DMS153 treated with DMSO at 0.1 percent for 48 hours (cell line): Measurements from ENCODE around the gene GRM4.
"Not testable (repeated sequence)": the region's sequence is repeated elsewhere in the genome, so short reads cannot be mapped to it uniquely, and the experiment has no call there.

Experiments
- DNase-seq: peaks from one replicate; lab custom pipeline; 2025; ENCODE audit not compliant: unreplicated experiment; lab: John Stamatoyannopoulos, UW

The GRM4 gene

GRCh38 chr6:34047913-34048867 is 97.7 kb downstream of the GRM4 start:
- no peak for DNase-seq

DNA sequence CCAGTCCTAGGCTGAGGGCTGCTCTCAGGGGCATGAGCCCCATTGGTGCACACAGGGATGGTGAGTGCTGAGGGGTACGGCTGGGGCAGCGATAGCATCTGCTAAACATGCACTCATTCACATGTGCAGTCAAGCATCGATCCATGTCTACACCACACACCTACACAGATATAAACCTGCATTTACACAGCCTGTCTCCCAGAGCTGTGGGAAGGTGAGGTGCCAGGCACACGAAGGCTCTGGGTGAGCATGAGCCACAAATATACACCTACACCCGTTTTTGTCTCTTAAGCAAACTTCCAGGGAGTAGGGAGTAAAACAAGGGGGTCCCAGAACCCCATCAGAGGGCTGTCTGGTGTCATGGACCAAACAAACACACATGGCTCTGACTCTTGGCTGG is 99.3 kb downstream of the GRM4 start:
- no peak for DNase-seq

DNA sequence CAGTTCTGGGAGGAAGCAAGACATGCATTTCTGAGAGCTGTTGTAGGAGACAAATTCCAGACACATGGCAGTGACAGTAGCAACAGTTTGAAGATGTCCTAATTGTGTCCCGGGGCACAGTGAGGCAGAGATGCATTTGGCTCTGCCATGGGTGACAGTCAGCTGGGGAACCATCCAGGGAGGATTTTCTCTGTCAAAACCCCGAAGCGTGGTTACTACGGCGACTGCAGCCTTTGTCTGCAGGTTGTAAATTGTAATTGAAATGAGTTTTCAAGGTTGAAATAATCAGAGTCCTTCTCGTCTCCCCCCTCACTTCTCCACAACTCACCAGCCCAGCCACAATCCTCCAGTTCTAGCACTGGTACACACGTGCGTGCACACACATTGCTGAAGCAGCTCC is 100.1 kb downstream of the GRM4 start:
- DNase-seq, result no peak

- no peak for DNase-seq
Measured at GRCh38 chr6:34044945-34045595, 100.8 kb downstream of the GRM4 start.

DNA sequence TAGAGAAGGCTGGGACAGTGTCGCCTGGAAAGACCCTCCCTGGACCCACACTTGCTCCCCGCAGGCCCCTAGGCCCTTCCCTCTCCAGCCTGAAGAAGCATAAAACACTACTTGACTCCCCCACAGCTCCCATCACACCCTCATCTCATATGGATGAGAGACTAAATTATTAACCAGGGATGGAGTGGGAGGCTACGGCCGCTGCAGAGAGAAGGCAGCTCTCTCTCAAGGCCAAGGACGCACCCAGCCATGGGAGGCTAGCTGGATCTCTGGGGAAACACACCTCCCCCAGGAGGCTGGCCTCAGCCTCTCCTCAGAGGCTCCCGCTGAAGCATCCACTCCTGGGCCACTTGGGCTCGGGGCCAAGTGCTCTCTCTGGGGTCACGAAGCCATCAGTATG is 102.5 kb downstream of the GRM4 start:
- no peak for DNase-seq

- DNase-seq, result not testable (repeated sequence)
Measured at GRCh38 chr6:34041998-34042397, 103.9 kb downstream of the GRM4 start.

DNA sequence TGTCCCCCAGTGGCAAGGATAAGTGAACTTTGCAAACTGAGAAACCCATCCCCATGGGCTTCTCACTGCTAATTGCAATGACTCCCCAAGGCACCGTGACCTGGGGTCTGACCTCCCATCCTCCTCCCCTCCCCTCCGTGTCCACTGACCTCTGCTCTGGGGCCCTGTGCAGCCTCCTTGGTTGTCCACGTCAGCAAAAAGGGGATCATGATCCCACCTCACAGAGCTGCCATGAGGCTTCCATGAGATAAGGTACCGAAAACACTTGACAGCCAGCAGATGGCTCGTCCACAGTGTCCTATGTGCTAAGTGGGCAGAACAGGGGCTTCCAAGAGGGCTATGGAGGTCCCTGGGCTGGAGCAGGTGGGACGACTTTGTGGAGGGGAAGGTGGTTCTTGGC is 104.5 kb downstream of the GRM4 start:
- no peak for DNase-seq

GRCh38 chr6:34039943-34040342 is 105.9 kb downstream of the GRM4 start:
- DNase-seq, result no peak

DNA sequence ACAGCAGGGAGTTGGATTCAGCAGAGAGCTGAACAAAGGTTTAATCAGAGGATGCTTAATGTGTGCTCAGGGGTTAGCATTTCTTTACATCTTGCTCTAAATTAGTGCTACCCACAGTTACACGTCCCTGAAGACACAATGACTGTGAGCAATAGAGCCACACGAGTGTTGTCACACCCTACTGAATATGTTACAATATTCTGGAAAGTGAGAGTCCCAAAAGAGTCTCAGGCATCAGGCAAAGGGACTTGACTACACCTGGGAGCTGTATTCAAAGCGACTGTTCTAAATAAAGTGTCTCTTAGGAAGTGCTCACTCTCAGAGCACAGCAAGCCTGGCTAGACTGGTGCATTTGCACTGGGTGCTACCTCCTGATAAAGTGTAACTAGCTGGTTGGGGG is 108.7 kb downstream of the GRM4 start:
- no peak for DNase-seq

DNA sequence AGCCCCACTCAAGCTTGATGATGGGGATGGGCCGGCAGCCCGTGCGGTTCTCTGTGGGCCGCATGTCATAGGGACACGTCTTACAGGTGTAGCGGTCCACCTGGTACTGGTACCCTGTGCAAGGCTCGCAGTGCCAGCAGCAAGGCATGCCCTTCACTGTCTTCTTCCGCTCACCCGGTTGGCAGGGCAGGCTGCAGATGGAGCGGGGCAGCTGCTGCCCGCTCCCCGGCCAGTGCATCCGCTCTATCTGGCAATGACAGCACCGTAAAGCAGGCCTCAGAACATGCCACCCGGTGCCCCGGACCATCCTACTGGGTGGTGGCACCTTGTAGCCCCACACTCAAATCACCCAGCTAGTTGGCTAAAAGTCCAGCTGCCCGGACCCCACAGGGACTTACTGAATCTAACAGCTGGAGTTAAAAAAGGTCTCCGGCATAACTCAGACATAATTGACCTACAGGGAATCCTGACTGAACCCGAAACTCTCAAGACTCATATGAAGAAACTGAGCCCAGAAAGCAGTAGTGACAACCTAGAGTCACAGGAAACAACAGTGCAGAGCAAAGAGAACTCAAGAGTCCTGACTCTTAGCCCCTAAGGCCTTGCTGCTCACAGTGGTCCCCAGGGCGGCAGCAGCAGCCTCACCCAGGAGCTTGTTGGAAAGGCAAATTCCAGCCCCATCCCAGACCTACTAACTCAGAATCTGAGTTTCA is 109.4 kb downstream of the GRM4 start:
- no peak for DNase-seq

GRCh38 chr6:34035704-34036356 is 110.1 kb downstream of the GRM4 start:
- DNase-seq, result no peak

DNA sequence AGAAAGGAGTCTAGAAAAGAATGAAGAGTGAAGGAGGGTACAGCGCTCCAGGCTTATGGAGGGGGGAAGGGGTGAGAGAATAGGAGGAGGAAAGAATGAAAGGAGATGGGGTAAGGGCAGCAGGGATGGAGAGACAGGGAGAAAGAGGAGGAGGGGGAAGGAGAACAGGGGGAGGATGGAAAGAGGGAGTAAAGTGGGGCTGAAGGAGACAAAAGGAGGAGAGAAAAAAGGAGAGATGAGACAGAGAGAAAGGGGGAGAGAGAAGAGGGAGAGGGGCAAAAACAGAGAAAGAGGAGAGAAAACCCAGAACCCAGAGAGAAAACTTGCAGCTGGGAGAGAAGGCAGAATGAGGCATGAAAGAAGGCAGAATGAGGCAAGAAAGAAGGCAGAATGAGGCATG is 110.7 kb downstream of the GRM4 start:
- no peak for DNase-seq

GRCh38 chr6:34032856-34033255 is 113.0 kb downstream of the GRM4 start:
- DNase-seq, result no peak

GRCh38 chr6:34031625-34032383 is 114.1 kb downstream of the GRM4 start:
- no peak for DNase-seq

DNA sequence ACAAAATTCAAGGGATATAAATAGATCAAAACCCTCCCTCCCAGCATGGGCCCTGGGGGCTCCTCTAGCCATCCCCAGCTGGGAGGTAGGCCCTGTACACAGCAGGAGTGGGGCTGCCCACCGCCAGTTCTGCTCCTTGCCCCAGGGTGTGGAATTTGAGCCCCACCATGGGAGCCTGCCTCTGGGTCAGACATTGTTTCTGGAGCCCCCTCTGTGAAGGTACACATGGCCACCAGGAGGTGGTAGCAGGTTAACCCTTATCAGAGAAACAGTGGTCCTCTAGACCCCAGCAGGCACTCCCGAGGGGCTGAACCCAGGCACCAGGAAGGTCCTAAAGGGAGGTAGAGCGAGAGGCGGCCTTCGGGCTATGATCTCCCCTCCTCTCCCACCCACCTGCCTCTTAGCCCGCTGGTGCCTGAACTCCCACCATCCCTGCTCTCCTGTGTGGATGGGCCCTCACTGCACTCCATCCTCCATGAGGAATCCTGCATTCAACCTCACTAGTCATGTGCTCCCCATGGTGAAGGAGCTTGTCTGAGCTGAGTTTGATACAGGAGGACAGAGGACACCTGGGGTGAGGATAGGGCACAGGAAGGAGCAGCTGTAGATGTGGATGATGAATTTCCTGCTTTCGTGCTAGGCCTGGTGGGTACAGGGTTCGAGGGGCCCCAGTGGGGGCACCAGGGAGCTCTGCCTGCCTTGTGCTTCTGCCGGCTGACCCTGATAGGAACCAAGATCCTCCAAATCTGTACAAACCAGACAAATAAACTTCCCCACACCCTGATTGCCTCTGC is 114.9 kb downstream of the GRM4 start:
- no peak for DNase-seq

- DNase-seq, result no peak
Measured at GRCh38 chr6:34029489-34030280, 116.2 kb downstream of the GRM4 start.

DNA sequence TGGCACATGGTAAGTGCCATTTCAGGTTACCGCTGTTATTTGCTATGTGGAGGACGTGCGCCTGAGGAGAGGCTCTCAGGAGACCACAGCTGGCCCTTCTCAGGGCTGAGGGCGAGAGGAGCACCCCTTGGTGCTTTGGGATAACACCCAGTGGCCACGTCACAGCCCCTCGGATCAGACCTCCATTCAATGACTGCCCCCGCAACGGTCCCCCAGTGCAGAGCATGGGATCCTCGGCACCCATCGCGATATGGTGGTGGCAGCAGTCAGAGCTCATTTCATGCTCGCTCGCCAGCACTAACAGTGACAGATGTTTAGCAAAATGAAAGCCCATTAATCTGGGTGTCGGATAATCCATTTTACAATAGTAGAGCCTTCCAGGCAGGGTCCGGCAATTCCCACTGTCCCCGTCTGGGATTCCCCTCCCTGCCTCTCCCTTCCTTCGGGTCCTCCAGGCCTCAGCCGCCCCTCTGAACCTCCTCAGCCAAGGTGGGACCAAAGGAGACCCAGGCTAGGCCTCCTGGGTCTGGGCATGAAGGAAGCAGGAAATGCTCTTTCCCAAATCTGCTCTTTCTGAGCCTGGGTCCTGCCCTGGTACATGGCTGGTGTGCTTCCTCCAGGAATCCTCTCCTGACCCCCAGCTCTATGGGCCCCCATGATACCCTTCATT is 117.1 kb downstream of the GRM4 start:
- DNase-seq, result no peak

- DNase-seq, result no peak
Measured at GRCh38 chr6:34027939-34028441, 117.9 kb downstream of the GRM4 start.
